Measurements from ENCODE around the gene LIX1.

LIX1 gene

DNA sequence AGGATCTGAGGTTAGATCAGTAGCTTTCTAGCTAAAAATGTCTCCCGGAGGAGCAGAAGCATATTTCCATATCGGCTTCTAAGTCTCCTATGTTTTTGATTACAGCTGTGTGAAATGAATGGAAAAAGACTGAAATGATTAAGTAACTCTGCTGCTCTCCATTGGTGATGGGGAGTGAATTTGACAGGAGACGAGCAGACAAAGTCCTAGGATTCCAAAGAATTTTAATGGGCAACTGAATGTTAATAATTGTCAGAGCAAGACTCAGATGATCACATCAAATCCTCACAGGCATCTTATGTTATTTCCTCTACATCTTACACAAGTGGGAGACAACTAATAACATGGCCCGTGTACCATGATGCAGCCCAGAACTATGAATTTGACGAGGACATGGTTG lies 66.8 kb downstream of the LIX1 start:
- no peak for DNase-seq (ENCODE audit: low spot score)
- no peak for FAIRE-seq

DNA sequence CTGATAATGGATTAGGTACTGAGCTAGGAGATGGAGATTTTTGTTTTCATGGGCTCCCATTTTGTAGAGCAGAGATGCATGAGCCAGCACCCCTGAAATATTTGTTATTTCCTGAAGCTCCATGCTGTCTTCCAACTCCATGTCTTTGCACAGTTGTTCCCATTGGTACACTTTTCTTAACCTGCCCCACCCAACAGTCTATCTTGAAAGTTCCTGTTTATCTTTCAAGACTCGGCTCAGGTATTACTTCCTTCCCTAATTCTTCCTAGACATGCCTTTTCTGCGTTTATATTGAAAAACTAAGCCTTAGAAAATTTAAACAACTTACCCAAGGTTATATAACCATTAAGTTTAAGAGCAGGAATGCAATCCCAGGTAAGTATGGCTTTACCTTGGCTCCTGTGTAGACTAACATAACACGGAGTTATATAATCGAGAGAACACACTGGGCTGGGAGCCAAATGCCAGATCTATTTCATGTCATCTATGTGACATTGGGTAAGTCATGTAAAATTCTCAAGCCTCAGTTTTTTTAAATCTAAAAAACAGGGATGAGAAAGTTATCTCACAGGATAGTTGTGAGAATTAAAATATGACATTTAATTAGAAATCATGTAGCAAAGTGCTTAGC lies 67.4 kb downstream of the LIX1 start:
- DNase-seq (ENCODE audit: low spot score), result no peak
- FAIRE-seq, result no peak

GRCh38 chr5:97073420-97073819 lies 69.0 kb downstream of the LIX1 start:
- DNase-seq (ENCODE audit: low spot score) (no peak), FAIRE-seq (no peak)

DNA sequence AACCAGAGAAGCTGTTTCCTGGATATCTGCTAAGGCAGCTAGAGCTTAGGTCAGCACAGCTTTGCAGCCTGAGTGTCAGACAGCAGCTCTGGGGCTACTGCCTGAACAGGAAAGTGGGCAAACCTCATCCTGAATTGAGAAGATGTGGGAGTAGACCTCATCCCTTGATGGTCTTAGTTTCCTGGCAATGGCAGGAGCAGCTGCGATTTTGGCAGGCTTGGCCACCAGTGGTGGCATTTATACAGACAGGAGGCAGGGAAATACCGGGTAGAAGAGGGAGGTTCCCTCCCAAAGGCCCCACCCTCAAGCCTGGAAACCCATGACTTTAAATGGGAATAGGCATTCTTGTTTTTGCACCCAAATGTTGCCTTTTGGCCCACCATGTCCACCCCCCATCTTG lies 69.7 kb downstream of the LIX1 start:
- no peak for DNase-seq (ENCODE audit: low spot score)

DNA sequence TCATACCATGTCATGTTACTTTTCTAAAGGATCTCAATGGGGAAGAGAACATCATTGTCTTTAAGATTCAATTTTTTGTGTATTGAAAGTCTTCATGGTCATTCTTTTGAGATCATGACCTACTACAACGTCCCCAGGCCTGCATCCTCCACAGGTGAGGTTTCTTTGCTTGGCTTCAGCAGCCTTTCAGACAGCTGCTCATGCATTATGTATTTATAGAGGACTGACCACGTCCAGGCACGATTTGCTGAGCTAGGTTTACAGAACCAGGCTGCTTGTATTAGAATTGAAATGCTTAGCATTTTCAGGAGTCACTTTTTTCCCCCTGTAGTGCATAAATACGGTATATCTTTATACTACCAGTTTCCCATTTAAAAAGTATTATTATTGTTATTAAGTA lies 70.4 kb downstream of the LIX1 start:
- FAIRE-seq (no peak), DNase-seq (ENCODE audit: low spot score) (no peak)

More for the DNA sequence above, 69.7 kb downstream of the LIX1 start:
- FAIRE-seq, result no peak

DNA sequence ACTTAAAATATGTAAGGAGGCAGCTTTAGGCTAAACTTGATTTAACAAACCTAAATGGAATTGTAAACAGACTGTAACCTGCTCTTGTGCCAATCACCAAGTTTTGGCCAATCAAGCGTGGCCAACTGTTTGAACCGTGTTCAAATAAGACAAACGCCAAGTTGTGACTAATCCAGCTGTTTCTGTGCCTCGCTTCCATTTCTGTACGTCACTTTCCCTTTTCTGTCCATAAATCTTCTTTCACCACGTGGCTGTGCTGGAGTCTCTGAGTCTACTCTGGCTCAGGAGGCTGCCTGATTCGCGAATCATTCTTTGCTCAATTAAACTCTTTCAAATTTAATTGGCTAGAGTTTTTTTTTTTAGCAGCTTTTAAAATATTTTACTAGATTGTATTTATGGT lies 71.3 kb downstream of the LIX1 start:
- DNase-seq (ENCODE audit: low spot score) (no peak), FAIRE-seq (no peak)

DNA sequence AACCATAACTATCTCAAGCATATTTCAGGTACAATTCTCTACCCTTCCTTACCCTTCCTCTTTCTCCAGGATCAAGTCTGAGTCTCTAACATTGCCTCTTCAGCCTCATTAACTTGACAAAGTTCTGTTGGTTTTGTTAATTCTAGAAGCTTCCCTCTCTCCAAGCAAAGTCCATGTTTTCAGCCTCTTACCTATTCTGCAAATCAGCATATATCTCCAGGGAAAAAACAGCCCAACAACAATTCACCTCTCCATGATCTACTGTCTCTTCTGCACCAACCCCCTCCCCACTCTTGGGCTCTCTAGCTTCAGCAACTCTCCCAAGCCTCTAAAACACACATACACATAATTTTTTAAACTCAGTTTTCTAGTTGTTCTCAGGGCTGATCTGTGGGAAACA lies 72.2 kb downstream of the LIX1 start:
- FAIRE-seq (no peak), DNase-seq (ENCODE audit: low spot score) (no peak)

GRCh38 chr5:97067296-97067850 lies 75.0 kb downstream of the LIX1 start:
- no peak for DNase-seq (ENCODE audit: low spot score)
- FAIRE-seq, result no peak

DNA sequence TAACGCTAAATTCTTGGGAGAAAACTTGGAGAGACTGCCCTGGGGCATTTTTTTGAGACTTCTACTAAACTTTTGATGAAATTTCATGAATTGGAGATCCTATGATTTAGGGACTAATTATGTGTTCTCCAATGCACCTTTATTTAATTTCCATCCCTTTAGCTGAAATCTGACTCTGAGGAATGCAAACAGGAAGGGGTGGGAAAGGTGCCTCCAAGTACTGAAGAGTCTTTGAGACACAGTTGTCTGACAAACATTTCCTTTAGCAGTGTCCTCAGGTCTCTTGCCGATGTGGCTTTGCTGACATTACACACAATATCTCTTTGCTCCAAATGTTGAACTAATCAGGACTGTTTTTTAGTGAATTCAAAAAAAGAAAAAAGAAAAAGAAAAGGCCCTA lies 76.9 kb downstream of the LIX1 start:
- no peak for FAIRE-seq
- peak; percentile 11 for DNase-seq (ENCODE audit: low spot score)

DNA sequence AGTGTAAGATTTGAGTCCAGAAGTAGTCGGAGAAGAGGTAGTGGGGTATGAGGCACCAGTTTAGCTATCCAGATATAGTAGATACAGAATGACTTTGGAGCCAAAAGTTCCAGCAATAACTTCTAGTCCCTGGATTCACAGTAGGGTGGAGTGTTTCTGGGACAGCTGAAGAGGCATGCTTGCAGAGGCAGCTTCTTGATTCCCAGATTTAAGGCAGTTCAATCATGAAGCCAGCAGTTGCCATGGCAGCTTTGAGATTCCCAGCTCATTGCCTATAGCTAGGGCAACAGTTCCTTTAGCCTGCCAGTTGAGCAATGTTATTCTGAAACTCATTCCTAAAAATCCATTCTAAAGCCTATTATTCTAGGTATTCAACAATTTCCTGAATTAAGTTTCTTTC lies 79.2 kb downstream of the LIX1 start:
- FAIRE-seq (no peak), DNase-seq (ENCODE audit: low spot score) (no peak)

GRCh38 chr5:97062046-97062445 lies 80.4 kb downstream of the LIX1 start:
- FAIRE-seq (no peak), DNase-seq (ENCODE audit: low spot score) (no peak)

GRCh38 chr5:97056263-97056662 lies 86.1 kb downstream of the LIX1 start:
- FAIRE-seq, result no peak

DNA sequence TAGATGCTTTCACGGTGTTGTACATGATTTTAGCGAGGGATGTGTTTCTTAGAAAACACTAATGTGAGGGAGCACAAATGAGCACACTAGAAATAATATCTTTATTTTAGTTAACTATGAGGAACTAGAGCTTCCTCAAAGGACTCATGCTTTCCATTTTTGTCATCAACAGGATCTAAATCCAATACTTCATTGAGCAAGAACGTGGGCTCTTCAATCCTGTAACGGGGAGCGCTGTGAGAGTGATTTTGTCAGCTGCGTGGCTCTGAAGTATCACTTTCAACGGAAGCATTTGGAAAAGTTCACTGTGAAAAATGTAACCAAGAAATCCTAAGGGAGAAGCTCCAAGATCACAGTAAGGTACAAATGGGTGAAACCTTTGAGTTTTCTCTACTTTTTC lies 93.2 kb downstream of the LIX1 start:
- no peak for DNase-seq (ENCODE audit: low spot score)
- no peak for FAIRE-seq

More at GRCh38 chr5:97056263-97056662, 86.1 kb downstream of the LIX1 start:
- DNase-seq (ENCODE audit: low spot score), result no peak

- no peak for DNase-seq (ENCODE audit: low spot score)
- FAIRE-seq, result no peak
These were observed 95.3 kb downstream of the LIX1 start for GRCh38 chr5:97047076-97047475.

DNA sequence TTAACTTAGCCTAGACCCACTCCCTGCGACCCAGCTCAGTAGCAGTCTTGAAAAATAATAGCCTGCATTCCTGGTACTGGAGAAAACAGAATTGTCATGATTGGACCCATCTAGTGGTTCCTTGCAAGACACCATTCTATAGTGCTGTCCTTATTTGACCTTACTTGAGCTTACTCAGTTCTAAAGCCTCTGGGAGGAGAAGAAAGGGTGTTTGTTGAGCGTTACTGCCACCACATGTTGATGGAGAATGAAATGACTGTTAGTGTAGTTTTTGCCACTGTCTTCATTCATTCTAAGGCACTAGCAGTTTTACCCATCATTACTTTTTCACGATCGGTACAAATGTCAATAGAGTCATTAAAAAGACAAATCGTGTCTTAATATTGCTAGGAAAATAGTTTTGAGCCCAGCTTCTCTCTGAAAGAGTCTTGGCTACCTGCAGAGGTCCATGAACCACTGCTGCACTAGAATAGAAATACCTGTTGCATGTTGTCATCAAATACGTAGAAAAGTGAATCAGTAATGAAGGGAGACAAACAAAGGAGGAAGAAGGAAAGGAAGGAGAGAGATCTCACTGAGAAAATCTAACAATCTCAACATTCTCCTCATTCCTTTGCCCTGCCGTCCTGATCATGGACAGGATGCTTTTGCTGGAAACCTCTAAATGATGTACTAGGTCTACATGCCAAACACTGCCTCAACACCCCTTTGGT lies 96.0 kb downstream of the LIX1 start:
- FAIRE-seq, result no peak
- DNase-seq (ENCODE audit: low spot score), result peak; percentile 17

- FAIRE-seq (no peak), DNase-seq (ENCODE audit: low spot score) (no peak)
These were observed 98.4 kb downstream of the LIX1 start for GRCh38 chr5:97044052-97044451.

GRCh38 chr5:97043511-97043910 lies 98.9 kb downstream of the LIX1 start:
- no peak for FAIRE-seq
- DNase-seq (ENCODE audit: low spot score), result no peak

DNA sequence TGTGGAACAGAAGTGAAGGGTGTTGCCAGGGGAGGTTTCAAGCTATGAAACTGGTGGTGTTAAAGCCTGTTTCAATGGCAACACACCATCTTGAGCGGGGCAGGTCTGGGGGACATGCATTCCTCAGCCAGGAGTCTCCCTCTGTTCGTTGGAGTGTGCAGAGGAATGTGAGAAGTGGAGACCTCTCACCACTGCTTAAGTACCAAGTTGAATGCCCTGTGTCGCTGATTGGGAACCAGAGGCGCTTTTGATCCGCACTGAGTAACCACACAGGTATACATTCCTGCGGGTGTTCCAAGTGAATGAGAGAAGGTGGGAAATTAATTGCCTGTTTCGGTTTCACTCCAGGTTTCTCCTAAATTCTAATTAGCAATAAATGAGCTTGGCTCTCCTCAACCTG lies 99.4 kb downstream of the LIX1 start:
- DNase-seq (ENCODE audit: low spot score) (no peak), FAIRE-seq (no peak)
